IMR-90 (cell line): Measurements from ENCODE around the gene STIM1.

ENCODE experiments used
- BHLHE40 ChIP-seq: fragments of 150-350 bp; IDR thresholded peaks from 2 replicates; pipeline ENCODE4 v1.6.1; 2016; ENCODE audit warnings: mild to moderate bottlenecking, low read depth, low read length
- CEBPB ChIP-seq: IDR thresholded peaks from 2 replicates; pipeline ENCODE4 v1.6.1; 2012; ENCODE audit warnings: low read depth, low read length, improper control_type of control experiment
- CHD1 ChIP-seq: IDR thresholded peaks from 2 replicates; pipeline ENCODE4 v1.6.1; 2012; ENCODE audit warnings: low read depth, low read length, improper control_type of control experiment
- CTCF ChIP-seq: conservative IDR thresholded peaks from 2 replicates; pipeline ENCODE4 v1.5.1; 2012; ENCODE audit warnings: mild to moderate bottlenecking, low read depth, low read length, improper control_type of control experiment
- FOS ChIP-seq: fragments of 150-350 bp; IDR thresholded peaks from 2 replicates; pipeline ENCODE4 v1.6.1; 2016; ENCODE audit warnings: low read depth, low read length
- MAZ ChIP-seq: IDR thresholded peaks from 2 replicates; pipeline ENCODE4 v1.6.1; 2012; ENCODE audit warnings: low read depth, mild to moderate bottlenecking, low read length, improper control_type of control experiment, moderate library complexity, borderline replicate concordance
- MXI1 ChIP-seq: IDR thresholded peaks from 2 replicates; pipeline ENCODE4 v1.6.1; 2012; ENCODE audit warnings: low read depth, mild to moderate bottlenecking, low read length, moderate library complexity, borderline replicate concordance
- NFE2L2 ChIP-seq: fragments of 150-350 bp; IDR thresholded peaks from 2 replicates; pipeline ENCODE4 v1.6.1; 2016; ENCODE audit warnings: low read depth, mild to moderate bottlenecking, low read length
- POLR2A ChIP-seq: IDR thresholded peaks from 2 replicates; pipeline ENCODE4 v1.6.1; 2012; ENCODE audit warnings: mild to moderate bottlenecking, low read depth, low read length
- RAD21 ChIP-seq: IDR thresholded peaks from 2 replicates; pipeline ENCODE4 v1.6.1; 2012; ENCODE audit warnings: low read length, improper control_type of control experiment
- RCOR1 ChIP-seq: IDR thresholded peaks from 2 replicates; pipeline ENCODE4 v1.6.1; 2012; ENCODE audit warnings: mild to moderate bottlenecking, low read length, improper control_type of control experiment; ENCODE audit not compliant: insufficient replicate concordance
- RFX5 ChIP-seq: IDR thresholded peaks from 2 replicates; pipeline ENCODE4 v1.8.0; 2012; ENCODE audit warnings: low read depth, mild to moderate bottlenecking, low read length, moderate library complexity
- SMC3 ChIP-seq: fragments of 150-350 bp; IDR thresholded peaks from 2 replicates; pipeline ENCODE4 v1.6.1; 2016; ENCODE audit warnings: low read depth, mild to moderate bottlenecking, antibody characterized with exemption, low read length, moderate library complexity
- USF2 ChIP-seq: fragments of 150-350 bp; IDR thresholded peaks from 2 replicates; pipeline ENCODE4 v1.6.1; 2017; ENCODE audit warnings: mild to moderate bottlenecking, antibody characterized with exemption, low read length, low read depth

- TF ChIP-seq SMC3, result no peak
- TF ChIP-seq CTCF, result no peak
- TF ChIP-seq CEBPB, result no peak
- no peak for TF ChIP-seq RAD21
- TF ChIP-seq USF2, result no peak
- TF ChIP-seq POLR2A, result no peak
- TF ChIP-seq MAZ, result no peak
- no peak for TF ChIP-seq RFX5
- TF ChIP-seq NFE2L2, result no peak
- no peak for TF ChIP-seq BHLHE40
- no peak for TF ChIP-seq RCOR1
- TF ChIP-seq CHD1, result no peak
- TF ChIP-seq FOS, result no peak
- no peak for TF ChIP-seq MXI1
Observed at GRCh38 chr11:3952715-3953114, 97.3 kb downstream of the STIM1 start.
